Stomach (tissue), 9 donors: ENCODE results near the gene SCN5A. TPM values are rescaled to one million over a fixed set of nuclear protein-coding genes. Genes with fewer than 3 reads are reported as not detected.

Experiments
- DNase-seq, 2 donors: peaks; one replicate each; pipeline versions ENCODE4 v3.0.0 to v3.0.0-alpha.2; 2013 to 2019
- H3K27ac ChIP-seq, 5 donors: fragments of 200-600 bp in 4 of 5; sonication (generic) in 4 of 5; one replicate each; pipeline ENCODE4 v1.5.1; 2013 to 2019; ENCODE audit warnings: mild to moderate bottlenecking in 1 of 5, moderate library complexity in 1 of 5
- H3K27me3 ChIP-seq, 3 donors: fragments of 200-600 bp; sonication (generic); one replicate each; pipeline ENCODE4 v1.5.1; 2017 to 2019; ENCODE audit warnings: mixed run types in 1 of 3
- H3K36me3 ChIP-seq, 4 donors: fragments of 200-600 bp; sonication (generic); 1 replicate in 3 of 4; 2 replicates in 1 of 4; pipeline ENCODE4 v1.5.1; 2016 to 2019
- H3K4me1 ChIP-seq, 4 donors: fragments of 200-600 bp; sonication (generic); one replicate each; pipeline ENCODE4 v1.5.1; 2016 to 2019
- H3K4me3 ChIP-seq, 4 donors: fragments of 200-600 bp; sonication (generic) in 3 of 4; one replicate each; pipeline ENCODE4 v1.5.1; 2016 to 2019; ENCODE audit warnings: mild to moderate bottlenecking in 1 of 4
- H3K9me3 ChIP-seq, 4 donors: fragments of 200-600 bp; sonication (generic); one replicate each; pipeline ENCODE4 v1.5.1; 2016 to 2019
- EP300 ChIP-seq: sonication (generic); formaldehyde crosslinking; IDR thresholded peaks from one replicate; pipeline ENCODE4 v1.6.1; 2017; ENCODE audit warnings: antibody characterized with exemption
- POLR2A ChIP-seq, 4 donors: fragments of 450-650 bp; IDR thresholded peaks; one replicate each; pipeline ENCODE4 v1.6.1; 2016; ENCODE audit warnings: antibody characterized with exemption in 4 of 4, control low read depth in 2 of 4, mild to moderate bottlenecking in 1 of 4, moderate library complexity in 1 of 4
- POLR2AphosphoS5 ChIP-seq, 3 donors: sonication (generic); formaldehyde crosslinking; IDR thresholded peaks; one replicate each; pipeline ENCODE4 v1.6.1; 2016; ENCODE audit warnings: antibody characterized with exemption in 3 of 3
- WGBS, 5 donors: extraction: QIAGEN DNeasy Blood & Tissue Kit in 3 of 5; methylation state at CpG; one replicate each; pipeline versions ENCODE4 v1.1.5 to v1.1.7; 2013 to 2018; 5-methylcytosine and 5-hydroxymethylcytosine counted together
- intact Hi-C: fragments of 100-400 bp; cut with DNase I; formaldehyde crosslinking; loops from one replicate; pipeline ENCODE4 v1.15.1; 2023; ENCODE audit warnings: low total_unique reads
- polyA plus RNA-seq, 3 donors: library from polyadenylated mRNA; stranded (reverse); fragments of 200-250 nt; gene quantifications; one replicate each; pipeline ENCODE4 v1.2.3, GENCODE V29; 2013
- total RNA-seq, 5 donors: library from RNA; depleted of rRNA; stranded (reverse); fragments of >200 nt; gene quantifications; one replicate each; pipeline versions ENCODE4 v1.1.0 to v1.2.3, GENCODE V29; 2014 to 2016
- TF ChIP-seq, protein P1 (sequence below), 7 experiments: fragments of 450-650 bp in 4 of 7; fragments of 200-600 bp in 3 of 7; sonication (generic) in 3 of 7; IDR thresholded peaks; one replicate each; pipeline ENCODE4 v1.5.1; 2016 to 2019; ENCODE audit warnings: antibody characterized with exemption in 7 of 7, control low read depth in 2 of 7, mild to moderate bottlenecking in 1 of 7
- donor health status: healthy with polysubstance abuse.
- donor health status: Bipolar disorder and iron deficiency.
- donor health status: healthy.

The SCN5A gene
- total and polyA plus RNA-seq, 8 donors: 0.05 to 1.1 (median 0.10) TPM; not detected in 4

- Histone ChIP-seq H3K4me1 (no peaks in the 10 kb centered on the region), H3K27ac (no peak overlapping the region), H3K36me3 (no peaks in the 10 kb centered on the region), H3K4me3 (no peak overlapping the region), H3K27me3 (no peaks in the 10 kb centered on the region), H3K9me3 (no peaks in the 10 kb centered on the region)
- WGBS, 5 donors: 83 to 87% (median 84%) methylated on average over 11 to 15 of the region's 15 CpGs
- TF ChIP-seq POLR2A (IDR thresholded peaks at IDR 0.05) (no peak), EP300 (no peak), POLR2AphosphoS5 (IDR thresholded peaks at IDR 0.05) (no peak)
- TF ChIP-seq, protein P1, sequence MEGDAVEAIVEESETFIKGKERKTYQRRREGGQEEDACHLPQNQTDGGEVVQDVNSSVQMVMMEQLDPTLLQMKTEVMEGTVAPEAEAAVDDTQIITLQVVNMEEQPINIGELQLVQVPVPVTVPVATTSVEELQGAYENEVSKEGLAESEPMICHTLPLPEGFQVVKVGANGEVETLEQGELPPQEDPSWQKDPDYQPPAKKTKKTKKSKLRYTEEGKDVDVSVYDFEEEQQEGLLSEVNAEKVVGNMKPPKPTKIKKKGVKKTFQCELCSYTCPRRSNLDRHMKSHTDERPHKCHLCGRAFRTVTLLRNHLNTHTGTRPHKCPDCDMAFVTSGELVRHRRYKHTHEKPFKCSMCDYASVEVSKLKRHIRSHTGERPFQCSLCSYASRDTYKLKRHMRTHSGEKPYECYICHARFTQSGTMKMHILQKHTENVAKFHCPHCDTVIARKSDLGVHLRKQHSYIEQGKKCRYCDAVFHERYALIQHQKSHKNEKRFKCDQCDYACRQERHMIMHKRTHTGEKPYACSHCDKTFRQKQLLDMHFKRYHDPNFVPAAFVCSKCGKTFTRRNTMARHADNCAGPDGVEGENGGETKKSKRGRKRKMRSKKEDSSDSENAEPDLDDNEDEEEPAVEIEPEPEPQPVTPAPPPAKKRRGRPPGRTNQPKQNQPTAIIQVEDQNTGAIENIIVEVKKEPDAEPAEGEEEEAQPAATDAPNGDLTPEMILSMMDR (IDR thresholded peaks at IDR 0.05): no peak
- no peak for DNase-seq
- intact Hi-C loops: no loop called here
Observed at GRCh38 chr3:38563070-38563885, 86.2 kb downstream of the SCN5A start.

DNA sequence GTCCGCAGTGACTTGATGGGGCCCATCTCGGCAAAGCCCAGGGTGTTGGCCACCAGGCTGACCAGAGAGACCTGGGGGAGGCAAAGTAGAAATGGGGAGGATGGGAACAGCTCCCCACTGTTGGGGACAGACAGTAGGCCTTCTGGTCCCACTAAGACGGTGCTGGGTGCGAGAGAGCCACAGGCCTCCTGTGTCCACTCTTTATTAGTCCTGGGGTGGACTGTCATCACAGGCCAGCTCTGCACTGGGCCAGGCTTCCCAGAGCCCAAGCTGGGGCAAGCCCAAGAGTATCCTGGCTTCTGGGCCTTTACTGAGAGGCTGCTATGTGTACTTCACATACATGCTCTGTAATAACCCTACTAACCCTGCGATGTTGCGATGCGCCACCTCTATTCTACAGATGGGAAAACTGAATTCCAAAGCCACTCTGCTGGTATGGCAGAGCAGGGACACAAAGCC, 87.0 kb downstream of the SCN5A start:
- no peak for DNase-seq
- WGBS, 5 donors: 95 to 98% (median 96%) methylated on average over 7 of the region's 7 CpGs
- no peaks in the 10 kb centered on the region for H3K4me1 ChIP-seq

GRCh38 chr3:38561746-38562466, 87.6 kb downstream of the SCN5A start:
- H3K27ac ChIP-seq: no peak overlapping the region
- intact Hi-C loops: no loop called here
- H3K4me1 ChIP-seq: no peaks in the 10 kb centered on the region
- TF ChIP-seq EP300 (no peak), POLR2AphosphoS5 (IDR thresholded peaks at IDR 0.05) (no peak), POLR2A (IDR thresholded peaks at IDR 0.05) (no peak)
- TF ChIP-seq, protein P1 (IDR thresholded peaks at IDR 0.05): no peak
- no peaks in the 10 kb centered on the region for H3K9me3 ChIP-seq
- no peak overlapping the region for H3K4me3 ChIP-seq
- no peaks in the 10 kb centered on the region for H3K27me3 ChIP-seq
- WGBS, 5 donors: 70 to 78% (median 76%) methylated on average over 8 to 10 of the region's 10 CpGs
- no peak for DNase-seq
- no peaks in the 10 kb centered on the region for H3K36me3 ChIP-seq

More for the DNA sequence above, 87.0 kb downstream of the SCN5A start:
- no peak overlapping the region for H3K27ac ChIP-seq
- no peaks in the 10 kb centered on the region for H3K27me3 ChIP-seq
- intact Hi-C loops: no loop called here
- no peak for TF ChIP-seq POLR2AphosphoS5 (IDR thresholded peaks at IDR 0.05)
- no peak for TF ChIP-seq POLR2A (IDR thresholded peaks at IDR 0.05)
- TF ChIP-seq EP300: no peak
- TF ChIP-seq, protein P1 (IDR thresholded peaks at IDR 0.05): no peak
- no peaks in the 10 kb centered on the region for H3K36me3 ChIP-seq
- no peak overlapping the region for H3K4me3 ChIP-seq
- no peaks in the 10 kb centered on the region for H3K9me3 ChIP-seq

DNA sequence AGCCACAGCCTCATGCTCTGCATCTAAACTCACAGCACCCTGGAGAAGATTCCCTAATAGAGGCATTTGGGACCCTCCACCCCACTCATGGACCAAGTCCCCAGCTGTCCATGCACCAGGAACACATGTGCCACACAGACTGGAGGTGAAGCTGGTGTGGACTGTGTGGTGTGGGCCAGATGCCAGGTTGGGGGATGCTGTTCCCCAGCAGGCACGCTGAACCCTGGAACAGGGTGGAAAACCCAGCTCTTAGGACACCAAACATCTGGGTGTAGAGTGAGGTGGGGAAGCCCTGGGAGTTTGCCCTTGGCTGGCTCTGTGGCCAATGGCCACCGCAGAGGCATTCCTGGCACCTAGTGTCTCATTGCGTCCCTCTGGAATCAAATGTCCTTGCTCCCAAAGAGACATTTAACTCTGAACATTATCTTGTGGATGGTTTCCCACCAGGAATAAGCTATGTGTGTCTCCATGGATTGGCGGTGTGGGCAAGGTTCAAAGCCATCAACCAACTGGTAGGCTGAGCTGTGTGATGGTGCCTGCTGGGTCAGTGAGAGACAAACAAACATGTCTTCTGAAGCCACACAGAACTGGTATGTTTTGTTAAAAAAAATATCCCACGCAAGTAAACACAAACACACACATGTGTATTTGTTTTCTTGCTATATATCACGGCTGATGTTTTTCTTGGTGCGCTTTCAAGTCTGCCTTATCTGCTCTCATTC, 88.3 kb downstream of the SCN5A start:
- Histone ChIP-seq H3K27me3 (no peaks in the 10 kb centered on the region), H3K9me3 (no peaks in the 10 kb centered on the region), H3K27ac (no peak overlapping the region), H3K4me3 (no peak overlapping the region), H3K36me3 (no peaks in the 10 kb centered on the region), H3K4me1 (no peaks in the 10 kb centered on the region)
- 73 to 86% (median 79%) methylated on average over 7 of the region's 7 CpGs for WGBS, 5 donors
- TF ChIP-seq POLR2A (IDR thresholded peaks at IDR 0.05) (no peak), EP300 (no peak), POLR2AphosphoS5 (IDR thresholded peaks at IDR 0.05) (no peak)
- TF ChIP-seq, protein P1 (IDR thresholded peaks at IDR 0.05): no peak
- intact Hi-C loops: no loop called here
- no peak for DNase-seq
